GM12878 (cell line): ENCODE results near the gene PPP1R18. TPM values are rescaled to one million over a fixed set of nuclear protein-coding genes. Genes with fewer than 3 reads are reported as not detected.

Experiments used
- ATAC-seq: fragments of 200-7000 bp; cut with Tn5 transposase; 3 replicates; pipeline ENCODE4 v1.9.1; 2020; ENCODE audit warnings: mild to moderate bottlenecking, moderate library complexity
- BruUV-seq: library from RNA; stranded (reverse); fragments of 400-500 nt; replicated peaks from 2 replicates; lab custom pipeline; 2021; lab: Mats Ljungman, UMichigan
- CTCF ChIA-PET: fragments of 300-600 bp; sonication (Branson Sonifier 250); formaldehyde crosslinking; extraction: SDS; loops from one replicate; lab custom pipeline; 2021; ENCODE audit warnings: inconsistent platforms; lab: Yijun Ruan, JAX
- POLR2A ChIA-PET: fragments of 350-600 bp; formaldehyde crosslinking; extraction: SDS; loops from one replicate; lab custom pipeline; 2021; ENCODE audit warnings: inconsistent platforms; lab: Charles Lee
- RAD21 ChIA-PET: fragments of 300-600 bp; sonication (Branson Sonifier 250); formaldehyde crosslinking; loops from one replicate; lab custom pipeline; 2023; ENCODE audit warnings: antibody characterized with exemption; ENCODE audit not compliant: unreplicated experiment; lab: Charles Lee
- SMC1A ChIA-PET: fragments of 300-600 bp; sonication (Branson Sonifier 250); formaldehyde crosslinking; loops from one replicate; lab custom pipeline; 2023; ENCODE audit not compliant: unreplicated experiment, uncharacterized antibody; lab: Charles Lee
- DNase-seq: peaks from one replicate; pipeline ENCODE4 v3.0.0-alpha.2; 2011; ENCODE audit warnings: low read depth, low spot score
- FAIRE-seq: peaks from 3 replicates; lab custom pipeline; 2011; peaks lifted over from hg19 to GRCh38; lab: Jason Lieb, UNC
- H2AFZ ChIP-seq: 2 replicates; pipeline ENCODE4 v1.6.0; 2011; ENCODE audit warnings: low read depth, low read length, control low read depth; ENCODE audit not compliant: control insufficient read depth
- H3K27ac ChIP-seq: 2 replicates; pipeline ENCODE4 v1.5.1; 2011; ENCODE audit warnings: control low read depth; ENCODE audit not compliant: control insufficient read depth, insufficient read depth
- H3K27me3 ChIP-seq, 2 experiments: replicated peaks in 1 of 2; 2 replicates each; pipeline versions ENCODE4 v1.6.0 to v1.6.1; 2011; ENCODE audit warnings: low read length in 1 of 2; ENCODE audit not compliant: control insufficient read depth in 2 of 2, insufficient read depth in 2 of 2
- H3K36me3 ChIP-seq, 2 experiments: 2 replicates each; pipeline ENCODE4 v1.5.1; 2011; ENCODE audit warnings: low read length in 1 of 2; ENCODE audit not compliant: control insufficient read depth in 2 of 2, insufficient read depth in 2 of 2
- H3K4me1 ChIP-seq: 2 replicates; pipeline ENCODE4 v1.6.1; 2011; ENCODE audit warnings: mild to moderate bottlenecking, low read length, moderate library complexity, mixed read lengths; ENCODE audit not compliant: control insufficient read depth, insufficient read depth
- H3K4me2 ChIP-seq: 2 replicates; pipeline ENCODE4 v1.6.0; 2011; ENCODE audit warnings: control low read depth; ENCODE audit not compliant: control insufficient read depth, insufficient read depth
- H3K4me3 ChIP-seq: fragments of 200-600 bp; sonication (generic); 2 replicates; pipeline ENCODE4 v1.5.1; 2016
- H3K79me2 ChIP-seq: 2 replicates; pipeline ENCODE4 v1.6.0; 2011; ENCODE audit warnings: low read length; ENCODE audit not compliant: control insufficient read depth, insufficient read depth
- H3K9ac ChIP-seq: 2 replicates; pipeline ENCODE4 v1.8.0; 2011; ENCODE audit warnings: low read length, control low read depth, mixed read lengths; ENCODE audit not compliant: control insufficient read depth, insufficient read depth
- H3K9me3 ChIP-seq: replicated peaks from 3 replicates; pipeline ENCODE4 v1.5.1; 2011; ENCODE audit warnings: mild to moderate bottlenecking, low read length; ENCODE audit not compliant: control insufficient read depth, insufficient read depth
- H4K20me1 ChIP-seq: 2 replicates; pipeline ENCODE4 v1.6.0; 2011; ENCODE audit not compliant: control insufficient read depth, insufficient read depth
- BHLHE40 ChIP-seq, 2 experiments: fragments of 450-650 bp in 1 of 2; IDR thresholded peaks; 2 replicates each; pipeline ENCODE4 v1.6.1; 2011 to 2017; ENCODE audit warnings: low read depth in 2 of 2, borderline replicate concordance in 1 of 2, improper control_type of control experiment in 1 of 2, low read length in 1 of 2, mild to moderate bottlenecking in 1 of 2
- CEBPZ ChIP-seq: fragments of 150-350 bp; IDR thresholded peaks from 2 replicates; pipeline ENCODE4 v1.6.1; 2016; ENCODE audit warnings: low read depth, low read length
- CHD4 ChIP-seq: fragments of 200-600 bp; sonication (generic); IDR thresholded peaks from 2 replicates; pipeline ENCODE4 v1.6.1; 2016; ENCODE audit warnings: mild to moderate bottlenecking
- FOS ChIP-seq: IDR thresholded peaks from 3 replicates; pipeline ENCODE4 v1.6.1; 2011; ENCODE audit warnings: borderline replicate concordance; ENCODE audit not compliant: insufficient read length; ENCODE audit errors: extremely low read depth
- GABPA ChIP-seq: IDR thresholded peaks from 2 replicates; pipeline ENCODE4 v1.6.1; 2014; ENCODE audit warnings: antibody characterized with exemption, low read depth, mild to moderate bottlenecking, inconsistent platforms
- HCFC1 ChIP-seq: fragments of 150-350 bp; IDR thresholded peaks from 2 replicates; pipeline ENCODE4 v1.6.1; 2014; ENCODE audit warnings: low read length
- IRF4 ChIP-seq: IDR thresholded peaks from 2 replicates; pipeline ENCODE4 v1.6.1; 2011; ENCODE audit warnings: low read depth, low read length
- KAT2A ChIP-seq: conservative IDR thresholded peaks from 2 replicates; pipeline ENCODE4 v1.6.1; 2011; ENCODE audit warnings: low read depth, low read length; ENCODE audit not compliant: control insufficient read depth
- MTA2 ChIP-seq: fragments of 450-650 bp; IDR thresholded peaks from 2 replicates; pipeline ENCODE4 v1.6.1; 2016; ENCODE audit warnings: low read depth, mild to moderate bottlenecking, moderate library complexity
- SIN3A ChIP-seq: IDR thresholded peaks from 2 replicates; pipeline ENCODE4 v1.6.1; 2012; ENCODE audit warnings: low read depth, low read length, improper control_type of control experiment
- SMAD5 ChIP-seq: IDR thresholded peaks from 2 replicates; pipeline ENCODE4 v1.6.1; 2016; ENCODE audit warnings: antibody characterized with exemption, low read depth
- SUPT20H ChIP-seq: IDR thresholded peaks from 2 replicates; pipeline ENCODE4 v1.6.1; 2011; ENCODE audit warnings: low read depth, mild to moderate bottlenecking, low read length, moderate library complexity, borderline replicate concordance; ENCODE audit not compliant: control insufficient read depth
- TBL1XR1 ChIP-seq: IDR thresholded peaks from 2 replicates; pipeline ENCODE4 v1.6.1; 2012; ENCODE audit warnings: low read depth, low read length, improper control_type of control experiment
- WGBS: methylation state at CpG from one replicate; pipeline ENCODE4 v1.1.6; 2016; ENCODE audit warnings: low lambda C conversion rate; ENCODE audit not compliant: insufficient replicate concordance, insufficient coverage; ENCODE audit errors: missing lambda C conversion rate; 5-methylcytosine and 5-hydroxymethylcytosine counted together
- in situ Hi-C: fragments of 300-500 bp; cut with MboI; formaldehyde crosslinking; loops from 9 replicates; pipeline ENCODE4 v1.14.3; 2018; ENCODE audit warnings: mixed read lengths
- intact Hi-C: fragments of 100-400 bp; cut with micrococcal nuclease; formaldehyde crosslinking; loops from one replicate; pipeline ENCODE4 v1.14.2; 2022; ENCODE audit not compliant: unreplicated experiment
- polyA plus RNA-seq, 11 experiments: library from polyadenylated mRNA; depleted of rRNA in 4 of 11; unstranded in 6 of 11; stranded (reverse) in 5 of 11; fragments of >200 nt; fragmentation: Nextera tagmentation in 4 of 11; fragmentation: Illumina TruSeq in 1 of 11; extraction: Ambion mirVana in 4 of 11; extraction: Trizol in 1 of 11; gene quantifications; 1 replicate in 1 of 11; 2 replicates in 10 of 11; pipeline versions ENCODE4 v1.2.1 to v1.2.3, GENCODE V29; 2011 to 2016; ENCODE audit warnings: inconsistent platforms in 2 of 11, missing spikeins in 2 of 11, low read depth in 1 of 11
- total RNA-seq, 4 experiments: library from RNA; depleted of rRNA in 3 of 4; stranded (reverse); fragments of >200 nt in 3 of 4; fragmentation: Illumina TruSeq in 1 of 4; extraction: Trizol in 1 of 4; gene quantifications; 2 replicates each; pipeline versions ENCODE4 v1.2.1 to v1.2.3, GENCODE V29; 2013 to 2021
- TF ChIP-seq, protein P1 (sequence below): fragments of 450-650 bp; IDR thresholded peaks from 2 replicates; pipeline ENCODE4 v1.6.1; 2017; ENCODE audit warnings: mild to moderate bottlenecking
- TF ChIP-seq, protein P2 (sequence below): fragments of 150-350 bp; IDR thresholded peaks from 2 replicates; pipeline ENCODE4 v1.6.1; 2014; ENCODE audit warnings: mild to moderate bottlenecking, low read depth, low read length

PPP1R18 gene
- total and polyA plus RNA-seq, 10 of the 15 experiments (the other 5 are each of a cell fraction or from before 2014, with no cell fraction given) = 21.0 to 119 (median 52.6) TPM

- no peak for TF ChIP-seq CEBPZ
- no peak for TF ChIP-seq BHLHE40 (IDR thresholded peaks at IDR 0.05; ENCODE audit: borderline replicate concordance in 1 of 2, low read depth in 2 of 2, low read length in 1 of 2)
- TF ChIP-seq IRF4 = no peak
- no peak for TF ChIP-seq SMAD5
- TF ChIP-seq SUPT20H = no peak
- no peak for TF ChIP-seq KAT2A
- TF ChIP-seq, all 136 proteins: peak for 9
Measured at GRCh38 chr6:30646450-30647241, 39.8 kb downstream of the PPP1R18 start, which contains the start of gene C6orf136 (continued).

- Histone ChIP-seq H3K4me2 (no peak overlapping the region; the same call in 1 of the 2 replicates), H3K79me2 (peaks cover 16% of the 10 kb centered on the region), H3K9ac (no peak overlapping the region), H3K4me3 (no peak overlapping the region), H4K20me1 (no peaks in the 10 kb centered on the region), H3K9me3 (no peaks in the 10 kb centered on the region), H2AFZ (no peak overlapping the region), H3K4me1 (peaks cover 2% of the 10 kb centered on the region; the same call in 1 of the 2 replicates), H3K27ac (no peak overlapping the region), H3K36me3 (no peaks in the 10 kb centered on the region; a peak in 2 of 4 replicates), H3K27me3 (no peaks in the 10 kb centered on the region)
- no peak for ATAC-seq
- intact Hi-C loops = loop anchor here (2.0 kb wide), 1 partner anchor 27 kb away; the partner anchor contains the start of gene DHX16
- ChIA-PET CTCF (interaction anchor here (0.6 to 1.2 kb wide), 4 partner anchors 20 to 159 kb away, joined by 3 to 6 read pairs (median 4); partner anchors contain the start of gene DHX16), SMC1A (interaction anchor here (0.7 to 1.6 kb wide), 3 partner anchors 28 to 31 kb away, joined by 3 to 5 read pairs (median 4); no protein-coding TSS in a partner anchor), RAD21 (interaction anchor here (0.5 to 0.8 kb wide), 3 partner anchors 31 to 38 kb away, joined by 3 read pairs; no protein-coding TSS in a partner anchor), POLR2A (interaction anchor here (0.7 to 1.2 kb wide), 3 partner anchors 28 to 438 kb away, joined by 6 to 7 read pairs (median 7); partner anchors contain the start of genes MRPS18B and PPP1R10)
- no peak for FAIRE-seq
- no TSS peak for BruUV-seq
- DNase-seq = no peak
- WGBS = 100% methylated on average over 1 of the region's 1 CpG
- in situ Hi-C loops = no loop called here
- TF ChIP-seq MTA2 (no peak), FOS (no peak), CHD4 (no peak), HCFC1 (no peak), SIN3A (no peak), GABPA (no peak), TBL1XR1 (no peak)
- TF ChIP-seq, protein P1, sequence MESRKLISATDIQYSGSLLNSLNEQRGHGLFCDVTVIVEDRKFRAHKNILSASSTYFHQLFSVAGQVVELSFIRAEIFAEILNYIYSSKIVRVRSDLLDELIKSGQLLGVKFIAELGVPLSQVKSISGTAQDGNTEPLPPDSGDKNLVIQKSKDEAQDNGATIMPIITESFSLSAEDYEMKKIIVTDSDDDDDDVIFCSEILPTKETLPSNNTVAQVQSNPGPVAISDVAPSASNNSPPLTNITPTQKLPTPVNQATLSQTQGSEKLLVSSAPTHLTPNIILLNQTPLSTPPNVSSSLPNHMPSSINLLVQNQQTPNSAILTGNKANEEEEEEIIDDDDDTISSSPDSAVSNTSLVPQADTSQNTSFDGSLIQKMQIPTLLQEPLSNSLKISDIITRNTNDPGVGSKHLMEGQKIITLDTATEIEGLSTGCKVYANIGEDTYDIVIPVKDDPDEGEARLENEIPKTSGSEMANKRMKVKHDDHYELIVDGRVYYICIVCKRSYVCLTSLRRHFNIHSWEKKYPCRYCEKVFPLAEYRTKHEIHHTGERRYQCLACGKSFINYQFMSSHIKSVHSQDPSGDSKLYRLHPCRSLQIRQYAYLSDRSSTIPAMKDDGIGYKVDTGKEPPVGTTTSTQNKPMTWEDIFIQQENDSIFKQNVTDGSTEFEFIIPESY = no peak
- TF ChIP-seq, protein P2, sequence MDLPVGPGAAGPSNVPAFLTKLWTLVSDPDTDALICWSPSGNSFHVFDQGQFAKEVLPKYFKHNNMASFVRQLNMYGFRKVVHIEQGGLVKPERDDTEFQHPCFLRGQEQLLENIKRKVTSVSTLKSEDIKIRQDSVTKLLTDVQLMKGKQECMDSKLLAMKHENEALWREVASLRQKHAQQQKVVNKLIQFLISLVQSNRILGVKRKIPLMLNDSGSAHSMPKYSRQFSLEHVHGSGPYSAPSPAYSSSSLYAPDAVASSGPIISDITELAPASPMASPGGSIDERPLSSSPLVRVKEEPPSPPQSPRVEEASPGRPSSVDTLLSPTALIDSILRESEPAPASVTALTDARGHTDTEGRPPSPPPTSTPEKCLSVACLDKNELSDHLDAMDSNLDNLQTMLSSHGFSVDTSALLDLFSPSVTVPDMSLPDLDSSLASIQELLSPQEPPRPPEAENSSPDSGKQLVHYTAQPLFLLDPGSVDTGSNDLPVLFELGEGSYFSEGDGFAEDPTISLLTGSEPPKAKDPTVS = no peak
Measured at GRCh38 chr6:30645989-30646388, 40.5 kb downstream of the PPP1R18 start.
